OCI-M2 (cell line): ENCODE results near the gene ZSCAN22.
"Not testable (repeated sequence)": the region's sequence is repeated elsewhere in the genome, so short reads cannot be mapped to it uniquely, and the experiment has no call there.

ENCODE experiments used
- DNase-seq: peaks from one replicate; lab custom pipeline; 2025; ENCODE audit not compliant: unreplicated experiment; lab: John Stamatoyannopoulos, UW

ZSCAN22 gene

GRCh38 chr19:58368561-58369360 is 42.0 kb downstream of the ZSCAN22 start:
- no peak for DNase-seq

- no peak for DNase-seq
Measured at GRCh38 chr19:58372311-58373133, 45.7 kb downstream of the ZSCAN22 start.

- DNase-seq: no peak
Measured at GRCh38 chr19:58374200-58374599, 47.4 kb downstream of the ZSCAN22 start.

GRCh38 chr19:58376724-58377123 is 49.9 kb downstream of the ZSCAN22 start:
- not testable (repeated sequence) for DNase-seq

- DNase-seq: no peak
Measured at GRCh38 chr19:58379246-58379645, 52.5 kb downstream of the ZSCAN22 start.

GRCh38 chr19:58380037-58380661 is 53.4 kb downstream of the ZSCAN22 start:
- no peak for DNase-seq

- peak; percentile 96 for DNase-seq
Measured at GRCh38 chr19:58380662-58381459, 54.1 kb downstream of the ZSCAN22 start, which contains the start of gene ZNF837. TSS of gene ZNF837 (minus strand) at chr19:58381030. CDS start at chr19:58369332, 11,698 bp downstream.

- no peak for DNase-seq
Measured at GRCh38 chr19:58381460-58382212, 54.8 kb downstream of the ZSCAN22 start.

GRCh38 chr19:58382997-58383603 is 56.3 kb downstream of the ZSCAN22 start:
- no peak for DNase-seq

GRCh38 chr19:58385313-58385890 is 58.6 kb downstream of the ZSCAN22 start:
- no peak for DNase-seq

GRCh38 chr19:58385891-58386575 is 59.2 kb downstream of the ZSCAN22 start:
- no peak for DNase-seq

GRCh38 chr19:58386576-58387337 is 60.0 kb downstream of the ZSCAN22 start, which contains the start of gene RPS5:
TSS of gene RPS5 (plus strand) at chr19:58387269. CDS start at chr19:58388138, 869 bp downstream.
- peak; percentile 96 for DNase-seq

- DNase-seq: no peak
Measured at GRCh38 chr19:58387338-58388174, 60.8 kb downstream of the ZSCAN22 start.

GRCh38 chr19:58388175-58388526 is 61.4 kb downstream of the ZSCAN22 start:
- no peak for DNase-seq
